ENCODE results near the gene TPP1.

Gene TPP1

DNA sequence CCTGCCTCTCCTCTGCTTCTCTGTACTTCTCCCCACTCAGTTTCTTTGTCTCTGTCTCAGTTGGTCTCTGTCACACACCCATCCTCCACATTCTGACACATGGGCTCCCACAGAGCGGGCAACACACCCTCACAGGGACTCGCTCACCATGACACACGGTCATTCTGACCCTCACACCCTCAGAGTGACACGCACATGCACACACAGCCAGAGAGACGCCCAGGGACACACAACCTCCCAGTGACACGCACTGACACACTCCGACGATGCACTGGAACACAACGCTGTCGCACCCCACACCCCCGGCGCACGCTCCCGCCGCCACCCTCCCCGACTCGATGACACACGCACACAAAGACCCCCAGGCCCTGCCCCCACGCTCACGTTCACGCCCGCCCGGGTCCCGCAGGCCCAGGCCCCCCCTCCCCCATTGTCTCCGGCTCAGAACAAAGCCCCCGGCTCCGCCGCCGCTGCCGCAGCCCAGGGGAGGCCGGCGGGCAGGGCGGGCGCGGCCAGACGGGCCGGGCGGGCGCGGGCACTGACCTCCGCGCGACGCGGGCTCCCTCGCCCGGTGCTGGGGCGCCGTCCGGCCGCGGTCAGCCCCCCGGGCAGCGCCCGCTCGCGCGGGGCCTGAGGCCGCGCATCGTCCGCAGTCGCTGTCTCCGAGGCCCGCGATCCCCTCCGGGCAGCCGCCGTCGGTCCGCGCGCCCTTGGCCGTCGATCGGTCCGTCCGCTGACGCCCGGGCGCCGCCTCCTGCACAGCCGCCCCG lies 36.0 kb upstream of the TPP1 start:
- ChIA-PET CTCF (no interaction called here), POLR2A (ENCODE audit: low non-redundant PET) (no interaction called here)
- DNase-seq (ENCODE audit: low spot score), result no peak
- H3K27ac ChIP-seq, result no peak overlapping the region
- TF ChIP-seq, protein P1, sequence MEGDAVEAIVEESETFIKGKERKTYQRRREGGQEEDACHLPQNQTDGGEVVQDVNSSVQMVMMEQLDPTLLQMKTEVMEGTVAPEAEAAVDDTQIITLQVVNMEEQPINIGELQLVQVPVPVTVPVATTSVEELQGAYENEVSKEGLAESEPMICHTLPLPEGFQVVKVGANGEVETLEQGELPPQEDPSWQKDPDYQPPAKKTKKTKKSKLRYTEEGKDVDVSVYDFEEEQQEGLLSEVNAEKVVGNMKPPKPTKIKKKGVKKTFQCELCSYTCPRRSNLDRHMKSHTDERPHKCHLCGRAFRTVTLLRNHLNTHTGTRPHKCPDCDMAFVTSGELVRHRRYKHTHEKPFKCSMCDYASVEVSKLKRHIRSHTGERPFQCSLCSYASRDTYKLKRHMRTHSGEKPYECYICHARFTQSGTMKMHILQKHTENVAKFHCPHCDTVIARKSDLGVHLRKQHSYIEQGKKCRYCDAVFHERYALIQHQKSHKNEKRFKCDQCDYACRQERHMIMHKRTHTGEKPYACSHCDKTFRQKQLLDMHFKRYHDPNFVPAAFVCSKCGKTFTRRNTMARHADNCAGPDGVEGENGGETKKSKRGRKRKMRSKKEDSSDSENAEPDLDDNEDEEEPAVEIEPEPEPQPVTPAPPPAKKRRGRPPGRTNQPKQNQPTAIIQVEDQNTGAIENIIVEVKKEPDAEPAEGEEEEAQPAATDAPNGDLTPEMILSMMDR (conservative IDR thresholded peaks at IDR 0.05; ENCODE audit: low read depth), result no peak

DNA sequence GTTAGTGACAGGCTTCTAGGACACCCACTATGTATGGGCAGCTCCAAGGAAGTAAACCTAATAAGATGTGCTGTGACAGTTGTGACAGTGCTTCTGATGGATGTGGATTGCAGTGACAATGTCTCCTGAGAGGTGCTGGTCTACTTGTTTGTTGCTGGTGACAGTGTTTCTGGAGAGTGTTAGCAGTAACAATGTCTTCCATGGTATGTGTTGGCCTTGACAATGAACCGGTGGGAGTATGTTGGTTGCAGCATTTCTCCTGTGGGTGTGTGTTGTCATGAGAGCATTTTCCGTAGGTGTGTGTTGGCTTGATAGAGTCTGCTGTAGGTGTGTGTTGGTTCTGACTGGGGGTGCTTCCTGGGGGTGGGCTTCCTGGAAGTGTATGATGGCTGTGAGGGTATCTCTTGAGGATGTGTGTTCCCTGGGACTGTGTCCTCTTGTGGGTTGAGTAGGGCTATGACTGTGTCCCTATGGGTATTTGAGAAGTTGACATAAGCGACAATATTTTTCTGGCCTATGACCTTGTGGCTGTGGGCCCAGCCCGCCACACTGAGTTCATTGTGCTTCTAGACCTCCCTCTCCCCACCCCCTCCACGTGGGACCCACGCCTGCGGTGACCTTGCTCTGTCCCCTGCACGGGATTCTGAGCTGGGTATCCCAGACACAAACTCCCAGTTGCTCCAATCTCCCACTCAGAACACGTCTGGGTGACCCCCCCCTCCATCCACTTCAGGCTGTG lies 35.2 kb upstream of the TPP1 start:
- no peak for DNase-seq (ENCODE audit: low spot score)
- POLR2A ChIA-PET (ENCODE audit: low non-redundant PET), result no interaction called here
- CTCF ChIA-PET, result no interaction called here
- no peak overlapping the region for H3K27ac ChIP-seq
- TF ChIP-seq, protein P1 (conservative IDR thresholded peaks at IDR 0.05; ENCODE audit: low read depth), result no peak

DNA sequence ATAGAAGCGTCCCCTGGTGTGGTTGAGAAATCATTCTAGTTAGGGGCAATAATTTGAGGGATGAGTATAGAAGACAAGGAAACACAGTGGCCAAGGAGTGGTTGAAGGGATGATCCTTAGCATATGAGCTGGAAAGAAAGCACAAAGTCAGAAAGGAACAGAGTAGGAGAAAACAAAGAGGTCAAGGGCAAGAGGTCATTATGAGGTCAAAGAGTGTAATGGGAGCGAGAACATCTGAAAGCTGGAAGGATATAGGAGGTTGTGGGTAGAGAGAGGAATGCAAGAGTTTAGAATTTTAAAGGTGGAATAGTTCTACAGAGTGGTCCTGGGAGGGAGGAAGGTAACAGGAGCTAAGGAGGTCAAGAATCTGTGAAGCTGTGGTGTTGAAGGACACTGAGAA lies 34.4 kb upstream of the TPP1 start:
- no peak overlapping the region for H3K27ac ChIP-seq
- POLR2A ChIA-PET (ENCODE audit: low non-redundant PET), result no interaction called here
- CTCF ChIA-PET, result no interaction called here
- no peak for DNase-seq (ENCODE audit: low spot score)
- TF ChIP-seq, protein P1 (conservative IDR thresholded peaks at IDR 0.05; ENCODE audit: low read depth), result no peak

DNA sequence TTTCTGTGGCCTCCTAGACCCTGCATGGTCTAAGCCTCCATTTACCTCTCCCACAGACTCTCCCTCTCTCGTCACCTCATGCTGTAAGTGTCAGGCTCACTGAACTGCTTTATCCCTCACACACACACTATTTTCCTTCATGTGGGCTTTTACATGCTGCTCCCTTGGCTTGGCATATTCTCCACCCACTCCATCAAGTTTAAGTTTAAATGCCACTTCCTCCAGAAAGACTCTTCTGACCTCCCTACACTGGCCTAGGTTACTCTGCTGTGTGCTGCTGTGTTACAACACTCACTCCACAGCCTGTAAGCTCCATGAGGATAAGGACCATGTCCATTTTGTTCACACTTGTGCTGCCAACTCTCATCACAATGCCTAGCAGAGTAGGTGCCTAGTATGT lies 33.9 kb upstream of the TPP1 start:
- TF ChIP-seq, protein P1 (conservative IDR thresholded peaks at IDR 0.05; ENCODE audit: low read depth), result no peak
- no peak for DNase-seq (ENCODE audit: low spot score)
- POLR2A ChIA-PET (ENCODE audit: low non-redundant PET), result no interaction called here
- no peak overlapping the region for H3K27ac ChIP-seq
- CTCF ChIA-PET, result no interaction called here

DNA sequence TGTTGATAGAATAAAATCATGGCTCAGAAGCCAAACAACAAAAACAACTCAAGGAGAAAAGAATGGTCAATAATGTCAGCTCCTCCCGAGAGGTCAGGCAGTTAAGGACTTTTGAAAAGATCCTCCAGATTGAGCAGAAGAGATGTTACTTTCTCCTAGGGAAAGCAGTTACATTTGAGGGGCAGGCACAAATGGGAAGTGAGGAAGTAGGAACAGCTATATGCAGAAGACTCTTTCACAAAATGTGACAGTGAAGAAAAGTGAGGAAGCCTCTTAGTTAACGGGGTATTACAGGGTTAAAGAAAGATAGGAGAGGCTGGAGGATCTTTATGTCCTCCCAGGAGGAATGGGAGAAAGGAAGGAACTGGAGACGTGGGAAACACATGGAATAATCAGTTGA lies 33.0 kb upstream of the TPP1 start:
- ChIA-PET POLR2A (ENCODE audit: low non-redundant PET) (no interaction called here), CTCF (no interaction called here)
- no peak for DNase-seq (ENCODE audit: low spot score)
- TF ChIP-seq, protein P1 (conservative IDR thresholded peaks at IDR 0.05; ENCODE audit: low read depth), result no peak
- no peak overlapping the region for H3K27ac ChIP-seq

DNA sequence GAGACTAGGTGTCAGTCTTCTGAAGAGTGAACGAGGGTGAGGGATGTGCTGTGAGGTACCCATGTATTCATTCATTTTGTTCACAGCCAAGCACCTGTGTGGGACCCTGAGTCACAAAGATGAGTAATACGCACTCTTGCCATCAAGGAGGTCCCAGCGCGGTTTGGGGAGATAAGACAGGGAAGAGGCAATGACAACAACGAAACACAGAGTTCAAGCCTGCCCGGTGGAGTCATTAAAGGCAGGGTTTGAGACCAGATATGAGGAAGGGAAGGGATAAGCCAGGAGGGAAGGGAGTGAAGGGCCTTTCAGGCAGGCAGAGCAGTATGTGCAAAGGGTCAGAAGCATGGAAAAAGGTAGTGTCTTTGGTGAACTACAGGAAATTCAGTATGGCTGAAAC lies 31.8 kb upstream of the TPP1 start:
- no peak overlapping the region for H3K27ac ChIP-seq
- TF ChIP-seq, protein P1 (conservative IDR thresholded peaks at IDR 0.05; ENCODE audit: low read depth), result no peak
- DNase-seq (ENCODE audit: low spot score), result no peak
- POLR2A ChIA-PET (ENCODE audit: low non-redundant PET), result no interaction called here
- CTCF ChIA-PET, result no interaction called here

All from RWPE1 (cell line).